Breast epithelium (tissue), 4 donors: ENCODE results near the gene CERT1. TPM values are rescaled to one million over a fixed set of nuclear protein-coding genes. Genes with fewer than 3 reads are reported as not detected.

Source experiments
- DNase-seq, 2 donors: peaks; one replicate each; pipeline ENCODE4 v3.0.0-alpha.2; 2019; ENCODE audit warnings: low spot score in 2 of 2
- H3K27ac ChIP-seq, 2 donors: fragments of 200-600 bp; sonication (generic) in 1 of 2; one replicate each; pipeline ENCODE4 v1.5.1; 2016 to 2019; ENCODE audit warnings: mild to moderate bottlenecking in 1 of 2
- H3K27me3 ChIP-seq, 2 donors: fragments of 200-600 bp; sonication (generic) in 1 of 2; one replicate each; pipeline versions ENCODE4 v1.5.1 to v1.6.0; 2017 to 2019; ENCODE audit warnings: control low read depth in 1 of 2, mild to moderate bottlenecking in 1 of 2
- H3K36me3 ChIP-seq: fragments of 200-600 bp; one replicate; pipeline ENCODE4 v1.5.1; 2019
- H3K4me1 ChIP-seq, 2 donors: fragments of 200-600 bp; sonication (generic); one replicate each; pipeline ENCODE4 v1.5.1; 2016 to 2019; ENCODE audit warnings: control low read depth in 1 of 2
- H3K4me3 ChIP-seq, 3 donors: fragments of 200-600 bp; sonication (generic); 1 replicate in 2 of 3; 2 replicates in 1 of 3; pipeline ENCODE4 v1.5.1; 2016 to 2019; ENCODE audit warnings: mild to moderate bottlenecking in 3 of 3, moderate library complexity in 2 of 3
- H3K9me3 ChIP-seq, 2 donors: fragments of 200-600 bp; sonication (generic) in 1 of 2; one replicate each; pipeline ENCODE4 v1.5.1; 2016 to 2019; ENCODE audit warnings: control low read depth in 1 of 2
- POLR2A ChIP-seq: fragments of 450-650 bp; IDR thresholded peaks from one replicate; pipeline ENCODE4 v1.6.1; 2016; ENCODE audit warnings: antibody characterized with exemption, mild to moderate bottlenecking, moderate library complexity
- POLR2AphosphoS5 ChIP-seq, 3 donors: sonication (generic); formaldehyde crosslinking; IDR thresholded peaks; one replicate each; pipeline ENCODE4 v1.6.1; 2017; ENCODE audit warnings: antibody characterized with exemption in 3 of 3
- intact Hi-C: fragments of 100-400 bp; cut with DNase I; formaldehyde crosslinking; loops from one replicate; pipeline ENCODE4 v1.15.1; 2023; ENCODE audit warnings: low total_unique reads
- total RNA-seq, 3 donors: library from RNA; depleted of rRNA; stranded (reverse); fragments of >200 nt; gene quantifications; one replicate each; pipeline ENCODE4 v1.1.0, GENCODE V29; 2016
- TF ChIP-seq, protein P1 (sequence below), 3 donors: fragments of 450-650 bp; IDR thresholded peaks; one replicate each; pipeline ENCODE4 v1.5.1; 2016 to 2017; ENCODE audit warnings: antibody characterized with exemption in 3 of 3, mild to moderate bottlenecking in 3 of 3, moderate library complexity in 3 of 3

Gene CERT1
- total RNA-seq, 3 donors from 2014 or later = 37.7 to 84.0 (median 42.1) TPM

- no peak for DNase-seq
- Histone ChIP-seq H3K4me1 (no peaks in the 10 kb centered on the region), H3K4me3 (no peak overlapping the region), H3K27me3 (no peaks in the 10 kb centered on the region), H3K36me3 (no peaks in the 10 kb centered on the region), H3K27ac (no peak overlapping the region), H3K9me3 (peaks cover 9 to 27% of the 10 kb centered on the region in 2 donors)
- intact Hi-C loops = no loop called here
- no peak for TF ChIP-seq POLR2A
- TF ChIP-seq, protein P1, sequence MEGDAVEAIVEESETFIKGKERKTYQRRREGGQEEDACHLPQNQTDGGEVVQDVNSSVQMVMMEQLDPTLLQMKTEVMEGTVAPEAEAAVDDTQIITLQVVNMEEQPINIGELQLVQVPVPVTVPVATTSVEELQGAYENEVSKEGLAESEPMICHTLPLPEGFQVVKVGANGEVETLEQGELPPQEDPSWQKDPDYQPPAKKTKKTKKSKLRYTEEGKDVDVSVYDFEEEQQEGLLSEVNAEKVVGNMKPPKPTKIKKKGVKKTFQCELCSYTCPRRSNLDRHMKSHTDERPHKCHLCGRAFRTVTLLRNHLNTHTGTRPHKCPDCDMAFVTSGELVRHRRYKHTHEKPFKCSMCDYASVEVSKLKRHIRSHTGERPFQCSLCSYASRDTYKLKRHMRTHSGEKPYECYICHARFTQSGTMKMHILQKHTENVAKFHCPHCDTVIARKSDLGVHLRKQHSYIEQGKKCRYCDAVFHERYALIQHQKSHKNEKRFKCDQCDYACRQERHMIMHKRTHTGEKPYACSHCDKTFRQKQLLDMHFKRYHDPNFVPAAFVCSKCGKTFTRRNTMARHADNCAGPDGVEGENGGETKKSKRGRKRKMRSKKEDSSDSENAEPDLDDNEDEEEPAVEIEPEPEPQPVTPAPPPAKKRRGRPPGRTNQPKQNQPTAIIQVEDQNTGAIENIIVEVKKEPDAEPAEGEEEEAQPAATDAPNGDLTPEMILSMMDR (IDR thresholded peaks at IDR 0.05) = no peak
- no peak for TF ChIP-seq POLR2AphosphoS5 (IDR thresholded peaks at IDR 0.05)
These were observed 45.9 kb downstream of the CERT1 start for GRCh38 chr5:75465480-75465879.

DNA sequence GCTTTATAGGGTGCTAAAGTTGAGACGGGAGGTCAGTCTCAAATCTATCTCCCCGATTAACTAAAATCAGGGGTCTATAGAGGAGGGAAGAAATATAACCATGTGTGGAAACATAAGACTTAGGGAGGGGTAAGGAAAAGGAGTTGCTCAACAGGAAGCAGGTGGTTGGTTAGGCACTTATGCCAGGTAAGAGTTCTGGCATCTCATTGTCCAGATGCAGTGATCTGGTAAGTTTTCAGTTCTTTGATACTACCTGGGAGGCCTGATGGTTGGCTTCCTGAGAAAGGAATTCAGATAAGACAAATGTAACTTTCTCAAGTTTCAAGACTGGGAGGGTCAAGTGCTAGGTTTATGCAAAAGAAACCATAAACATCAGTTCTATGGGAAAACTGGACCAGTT, 47.7 kb downstream of the CERT1 start:
- no peak overlapping the region for H3K27ac ChIP-seq
- H3K36me3 ChIP-seq = no peaks in the 10 kb centered on the region
- peaks cover 8 to 9% of the 10 kb centered on the region in 2 donors for H3K9me3 ChIP-seq
- intact Hi-C loops = no loop called here
- no peaks in the 10 kb centered on the region for H3K27me3 ChIP-seq
- H3K4me3 ChIP-seq = no peak overlapping the region
- DNase-seq = no peak
- no peaks in the 10 kb centered on the region for H3K4me1 ChIP-seq
- TF ChIP-seq POLR2AphosphoS5 (IDR thresholded peaks at IDR 0.05) = no peak
- no peak for TF ChIP-seq POLR2A
- TF ChIP-seq, protein P1 (IDR thresholded peaks at IDR 0.05) = no peak

GRCh38 chr5:75461679-75462078, 49.8 kb downstream of the CERT1 start:
- no peaks in the 10 kb centered on the region for H3K9me3 ChIP-seq
- TF ChIP-seq POLR2AphosphoS5 (IDR thresholded peaks at IDR 0.05) (no peak), POLR2A (no peak)
- TF ChIP-seq, protein P1 (IDR thresholded peaks at IDR 0.05) = no peak
- no peaks in the 10 kb centered on the region for H3K36me3 ChIP-seq
- no peak overlapping the region for H3K4me3 ChIP-seq
- intact Hi-C loops = no loop called here
- DNase-seq = no peak
- H3K27ac ChIP-seq = no peak overlapping the region
- no peaks in the 10 kb centered on the region for H3K27me3 ChIP-seq
- no peaks in the 10 kb centered on the region for H3K4me1 ChIP-seq

- H3K27ac ChIP-seq = no peak overlapping the region
- H3K27me3 ChIP-seq = no peaks in the 10 kb centered on the region
- H3K4me1 ChIP-seq = no peaks in the 10 kb centered on the region
- DNase-seq = no peak
- H3K36me3 ChIP-seq = no peaks in the 10 kb centered on the region
- no peaks in the 10 kb centered on the region for H3K9me3 ChIP-seq
- intact Hi-C loops = no loop called here
- TF ChIP-seq POLR2AphosphoS5 (IDR thresholded peaks at IDR 0.05) = no peak
- TF ChIP-seq, protein P1 (IDR thresholded peaks at IDR 0.05) = no peak
- H3K4me3 ChIP-seq = no peak overlapping the region
These were observed 50.4 kb downstream of the CERT1 start for GRCh38 chr5:75460942-75461610.

DNA sequence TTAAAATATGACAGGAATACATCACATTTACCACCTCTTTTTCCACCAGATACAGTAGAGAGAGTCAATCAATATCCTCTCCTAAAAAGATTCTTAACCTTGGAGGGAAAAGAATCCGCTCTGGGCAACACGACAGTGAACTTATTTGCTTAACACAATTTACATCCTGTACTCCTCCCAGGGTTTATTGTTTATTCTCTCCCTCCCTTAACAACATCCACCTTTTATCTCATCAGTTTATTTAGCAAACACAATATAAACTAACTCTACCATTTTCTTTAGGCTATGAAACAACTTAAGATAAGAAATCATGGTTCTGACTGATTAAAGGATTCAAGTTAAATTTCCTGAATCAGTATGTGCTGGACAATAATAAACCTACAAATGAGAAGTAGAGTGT, 50.9 kb downstream of the CERT1 start:
- no peak overlapping the region for H3K4me3 ChIP-seq
- H3K36me3 ChIP-seq = no peaks in the 10 kb centered on the region
- no peak for DNase-seq
- intact Hi-C loops = no loop called here
- no peaks in the 10 kb centered on the region for H3K27me3 ChIP-seq
- no peak overlapping the region for H3K27ac ChIP-seq
- H3K9me3 ChIP-seq = no peaks in the 10 kb centered on the region
- H3K4me1 ChIP-seq = no peaks in the 10 kb centered on the region
- TF ChIP-seq, protein P1 (IDR thresholded peaks at IDR 0.05) = no peak
- no peak for TF ChIP-seq POLR2AphosphoS5 (IDR thresholded peaks at IDR 0.05)
- TF ChIP-seq POLR2A = no peak
